Measurements from ENCODE around the gene ATP6V1F. TPM values are rescaled to one million over a fixed set of nuclear protein-coding genes. Genes with fewer than 3 reads are reported as not detected.
A peak's percentile ranks its signal among the peaks of the same experiment; 100 is the strongest.

ATP6V1F gene
- total RNA-seq, 3 donors from 2014 or later: 55.6 to 85.5 (median 82.4) TPM

GRCh38 chr7:128830231-128831177 lies 32.2 kb upstream of the ATP6V1F start, which contains the start of gene FLNC:
Gene FLNC (plus strand): TSS chr7:128830406. CDS start chr7:128830638, 232 bp downstream.
- H3K9me3 ChIP-seq: no peaks in the 10 kb centered on the region
- H3K36me3 ChIP-seq (ENCODE audit: low read depth): no peaks in the 10 kb centered on the region
- ATAC-seq (peak; percentile 51), DNase-seq (peak in 1 of 3 donors; percentile 63)
- no peak within 1 kb of the TSS for H3K4me3 ChIP-seq
- TF ChIP-seq, protein P1, sequence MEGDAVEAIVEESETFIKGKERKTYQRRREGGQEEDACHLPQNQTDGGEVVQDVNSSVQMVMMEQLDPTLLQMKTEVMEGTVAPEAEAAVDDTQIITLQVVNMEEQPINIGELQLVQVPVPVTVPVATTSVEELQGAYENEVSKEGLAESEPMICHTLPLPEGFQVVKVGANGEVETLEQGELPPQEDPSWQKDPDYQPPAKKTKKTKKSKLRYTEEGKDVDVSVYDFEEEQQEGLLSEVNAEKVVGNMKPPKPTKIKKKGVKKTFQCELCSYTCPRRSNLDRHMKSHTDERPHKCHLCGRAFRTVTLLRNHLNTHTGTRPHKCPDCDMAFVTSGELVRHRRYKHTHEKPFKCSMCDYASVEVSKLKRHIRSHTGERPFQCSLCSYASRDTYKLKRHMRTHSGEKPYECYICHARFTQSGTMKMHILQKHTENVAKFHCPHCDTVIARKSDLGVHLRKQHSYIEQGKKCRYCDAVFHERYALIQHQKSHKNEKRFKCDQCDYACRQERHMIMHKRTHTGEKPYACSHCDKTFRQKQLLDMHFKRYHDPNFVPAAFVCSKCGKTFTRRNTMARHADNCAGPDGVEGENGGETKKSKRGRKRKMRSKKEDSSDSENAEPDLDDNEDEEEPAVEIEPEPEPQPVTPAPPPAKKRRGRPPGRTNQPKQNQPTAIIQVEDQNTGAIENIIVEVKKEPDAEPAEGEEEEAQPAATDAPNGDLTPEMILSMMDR (IDR thresholded peaks at IDR 0.05): no peak
- H3K4me1 ChIP-seq (ENCODE audit: low read depth): peaks cover 13% of the 10 kb centered on the region
- intact Hi-C loops (cut with DNase I, micrococcal nuclease): no loop called here

DNA sequence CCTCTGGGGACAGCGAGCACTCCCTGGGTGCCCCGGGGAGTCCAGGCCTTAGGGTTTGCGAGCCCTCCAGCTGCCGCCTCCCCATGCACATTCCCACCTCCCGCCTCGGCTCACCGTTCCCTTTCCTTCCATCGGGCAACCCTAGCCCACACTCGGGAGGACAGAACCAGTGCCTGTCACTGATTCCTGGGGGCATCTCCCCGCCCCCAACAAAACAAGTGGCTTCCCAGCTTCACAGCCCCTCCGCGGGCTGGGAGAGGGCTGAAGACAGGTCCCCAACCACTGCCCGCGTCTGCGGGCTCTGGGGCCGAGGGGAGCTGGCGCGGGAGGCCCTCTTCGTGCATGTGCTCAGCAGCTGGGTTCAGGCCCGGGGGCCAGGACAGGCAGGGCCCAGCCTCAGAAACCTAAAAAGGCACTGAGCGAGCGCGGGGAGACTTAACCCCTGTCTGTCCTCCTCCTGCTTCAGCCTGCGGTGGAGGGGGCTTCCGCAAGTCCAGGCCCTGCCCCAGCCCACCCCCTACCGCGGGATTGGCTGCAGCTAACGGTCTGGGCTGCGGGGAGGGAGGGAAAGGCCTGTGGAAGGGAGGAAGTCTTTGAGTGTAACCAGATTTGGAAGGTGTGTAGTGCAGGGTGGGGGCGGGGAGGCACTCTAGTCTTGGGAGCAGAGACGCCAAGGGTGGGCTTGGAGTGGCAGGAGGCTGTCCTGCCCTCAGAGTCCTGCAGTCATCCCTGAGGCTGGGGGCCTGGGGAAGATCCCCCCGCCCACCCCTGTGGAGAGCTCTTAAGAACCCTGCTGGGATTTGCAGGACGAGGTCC lies 31.3 kb upstream of the ATP6V1F start:
- ATAC-seq (peak; percentile 11), DNase-seq (no peak)
- peaks cover 13% of the 10 kb centered on the region for H3K4me1 ChIP-seq (ENCODE audit: low read depth)
- intact Hi-C loops (cut with DNase I, micrococcal nuclease): no loop called here
- H3K9me3 ChIP-seq: no peaks in the 10 kb centered on the region
- H3K4me3 ChIP-seq: no peak overlapping the region
- TF ChIP-seq, protein P1 (IDR thresholded peaks at IDR 0.05): no peak
- no peaks in the 10 kb centered on the region for H3K36me3 ChIP-seq (ENCODE audit: low read depth)

DNA sequence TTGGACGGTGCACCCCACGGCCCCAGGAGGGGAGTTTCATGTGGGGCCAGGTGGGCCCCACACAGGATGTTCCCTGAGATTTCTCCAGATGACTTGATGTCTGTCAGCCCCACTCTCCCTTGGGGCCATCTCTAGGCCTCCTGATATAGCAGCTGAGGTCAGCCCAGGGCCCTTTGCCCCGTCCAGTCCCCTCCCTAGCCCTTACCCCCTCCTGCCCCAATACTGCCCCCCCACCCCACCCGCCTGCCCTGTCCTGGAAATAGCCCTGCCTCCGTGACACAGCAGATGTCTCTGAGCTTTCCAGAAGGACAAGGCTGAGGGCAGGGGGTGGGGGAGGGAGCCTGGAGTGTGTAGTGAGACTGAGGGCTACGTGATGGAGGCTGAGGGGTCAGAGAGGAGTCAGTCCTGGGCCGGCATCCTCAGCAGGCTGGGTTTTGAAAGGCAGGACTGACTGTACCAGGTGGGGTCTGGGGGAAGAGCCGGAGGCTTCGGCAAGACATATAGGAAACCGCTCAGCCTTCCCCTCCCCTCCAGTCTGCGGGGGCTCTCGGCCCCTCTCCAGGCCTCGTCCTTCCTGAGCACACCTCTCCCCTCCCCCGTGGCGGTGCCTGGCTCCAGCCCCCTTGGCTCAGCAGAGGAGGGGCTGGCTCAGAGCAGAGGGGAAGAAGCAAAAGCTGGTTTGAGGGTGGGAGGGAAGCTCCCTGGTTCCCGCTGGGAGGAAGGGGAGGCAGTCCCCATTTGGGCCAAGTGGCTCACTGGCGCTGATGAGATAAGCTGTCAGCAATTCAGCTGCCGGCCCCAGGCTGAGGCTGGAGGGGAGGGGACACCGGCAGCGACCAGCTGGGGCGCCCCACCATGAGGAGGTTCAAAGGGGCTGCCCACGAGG lies 30.4 kb upstream of the ATP6V1F start:
- Histone ChIP-seq H3K9me3 (no peaks in the 10 kb centered on the region), H3K4me1 (ENCODE audit: low read depth) (peaks cover 13% of the 10 kb centered on the region)

DNA sequence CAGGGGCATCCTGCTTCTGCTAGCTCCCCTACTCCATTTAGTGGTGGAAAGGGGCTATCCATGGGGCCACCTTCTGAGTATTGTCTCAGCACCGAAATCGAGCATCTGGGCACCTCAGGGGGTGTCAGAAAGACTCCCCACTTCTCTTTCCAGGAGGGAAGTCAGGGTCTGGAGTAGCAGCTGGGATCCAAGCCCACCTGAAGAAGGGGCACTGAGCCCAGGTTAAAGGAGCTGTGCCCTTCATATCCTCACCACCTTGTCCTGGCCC lies 29.8 kb upstream of the ATP6V1F start:
- DNase-seq (no peak), ATAC-seq (no peak)
- no peak overlapping the region for H3K4me3 ChIP-seq
- H3K4me1 ChIP-seq (ENCODE audit: low read depth): peaks cover 13% of the 10 kb centered on the region
- no peaks in the 10 kb centered on the region for H3K36me3 ChIP-seq (ENCODE audit: low read depth)
- intact Hi-C loops (cut with DNase I, micrococcal nuclease): no loop called here
- H3K9me3 ChIP-seq: no peaks in the 10 kb centered on the region
- TF ChIP-seq, protein P1 (IDR thresholded peaks at IDR 0.05): no peak

More for the DNA sequence above, 30.4 kb upstream of the ATP6V1F start:
- DNase-seq (no peak), ATAC-seq (no peak)
- Histone ChIP-seq H3K36me3 (ENCODE audit: low read depth) (no peaks in the 10 kb centered on the region), H3K4me3 (no peak overlapping the region)
- TF ChIP-seq, protein P1 (IDR thresholded peaks at IDR 0.05): no peak
- intact Hi-C loops (cut with DNase I, micrococcal nuclease): no loop called here

Measured in mucosa of descending colon (tissue), 3 donors.